WTC11 (cell line): ENCODE measurements around the gene CACNA1E. TPM values are rescaled to one million over a fixed set of nuclear protein-coding genes. Genes with fewer than 3 reads are reported as not detected.

Experiments
- ATAC-seq: fragments of 200-7000 bp; cut with Tn5 transposase; 2 replicates; pipeline ENCODE4 v1.10.0; 2021; ENCODE audit warnings: mild to moderate bottlenecking, moderate library complexity
- CTCF ChIA-PET: fragments of 300-600 bp; sonication (Branson Sonifier 250); formaldehyde crosslinking; loops from one replicate; lab custom pipeline; 2021; ENCODE audit warnings: antibody characterized with exemption; lab: Charles Lee
- POLR2A ChIA-PET: fragments of 350-600 bp; sonication (Branson Sonifier 250); formaldehyde crosslinking; loops from one replicate; lab custom pipeline; 2021; ENCODE audit warnings: antibody characterized with exemption; lab: Charles Lee
- DNase-seq: peaks from one replicate; pipeline ENCODE4 v3.0.0; 2021; ENCODE audit warnings: low spot score
- H3K27ac Mint-ChIP-seq: 2 replicates; pipeline ENCODE4 v1.8.0; 2021; ENCODE audit warnings: mixed read lengths
- H3K27me3 Mint-ChIP-seq: 2 replicates; pipeline ENCODE4 v1.8.0; 2021; ENCODE audit warnings: low read depth, mild to moderate bottlenecking, moderate library complexity, mixed read lengths
- H3K36me3 Mint-ChIP-seq: 2 replicates; pipeline ENCODE4 v1.8.0; 2021; ENCODE audit warnings: mixed read lengths
- H3K4me1 Mint-ChIP-seq: 2 replicates; pipeline ENCODE4 v1.8.0; 2022; ENCODE audit warnings: mixed read lengths
- H3K4me3 Mint-ChIP-seq: 2 replicates; pipeline ENCODE4 v1.8.0; 2021; ENCODE audit warnings: mild to moderate bottlenecking, moderate library complexity, mixed read lengths
- H3K9me3 Mint-ChIP-seq: 2 replicates; pipeline ENCODE4 v1.8.0; 2021; ENCODE audit warnings: mixed read lengths
- ATF1 ChIP-seq: sonication (generic); formaldehyde crosslinking; IDR thresholded peaks from 2 replicates; pipeline ENCODE4 v1.8.1; 2023; ENCODE audit warnings: mild to moderate bottlenecking, moderate library complexity, missing genetic modification reagents
- EMX1 ChIP-seq: fragments of 250-450 bp; sonication (Bioruptor Pico); IDR thresholded peaks from 2 replicates; pipeline ENCODE4 v1.8.0; 2021; ENCODE audit warnings: mild to moderate bottlenecking
- ESRRA ChIP-seq: sonication (generic); formaldehyde crosslinking; IDR thresholded peaks from 2 replicates; pipeline ENCODE4 v1.8.1; 2022; ENCODE audit warnings: mild to moderate bottlenecking, missing genetic modification reagents, borderline replicate concordance
- FOXJ3 ChIP-seq: sonication (generic); formaldehyde crosslinking; IDR thresholded peaks from 2 replicates; pipeline ENCODE4 v1.9.0; 2021; ENCODE audit warnings: missing genetic modification reagents, mild to moderate bottlenecking, borderline replicate concordance
- IRF2 ChIP-seq: sonication (generic); formaldehyde crosslinking; IDR thresholded peaks from 2 replicates; pipeline ENCODE4 v1.8.0; 2022; ENCODE audit warnings: low read depth, missing genetic modification reagents, borderline replicate concordance
- NFATC4 ChIP-seq: fragments of 250-450 bp; sonication (Bioruptor Pico); IDR thresholded peaks from 2 replicates; pipeline ENCODE4 v1.9.0; 2021; ENCODE audit warnings: mild to moderate bottlenecking
- OVOL2 ChIP-seq: fragments of 250-450 bp; sonication (Bioruptor Pico); IDR thresholded peaks from 2 replicates; pipeline ENCODE4 v1.9.0; 2021; ENCODE audit warnings: mild to moderate bottlenecking, borderline replicate concordance
- TCF7 ChIP-seq: sonication (generic); formaldehyde crosslinking; IDR thresholded peaks from 2 replicates; pipeline ENCODE4 v1.8.0; 2022; ENCODE audit warnings: mild to moderate bottlenecking, low read depth, missing genetic modification reagents, moderate library complexity
- ZNF423 ChIP-seq: fragments of 250-450 bp; sonication (Bioruptor Pico); IDR thresholded peaks from 2 replicates; pipeline ENCODE4 v2.1.2; 2022; ENCODE audit warnings: mild to moderate bottlenecking, moderate library complexity
- ZNF671 ChIP-seq: fragments of 250-450 bp; sonication (Bioruptor Pico); IDR thresholded peaks from 2 replicates; pipeline ENCODE4 v1.8.0; 2021; ENCODE audit warnings: mild to moderate bottlenecking
- total RNA-seq: library from RNA; stranded (reverse); gene quantifications from 3 replicates; pipeline ENCODE4 v1.2.3, GENCODE V29; 2021
- TF ChIP-seq, protein P1 (sequence below): fragments of 250-450 bp; sonication (Bioruptor Pico); conservative IDR thresholded peaks from 2 replicates; pipeline ENCODE4 v1.9.0; 2021; ENCODE audit warnings: mild to moderate bottlenecking
- TF ChIP-seq, protein P2 (sequence below): sonication (generic); formaldehyde crosslinking; IDR thresholded peaks from 2 replicates; pipeline ENCODE4 v1.8.1; 2023; ENCODE audit warnings: mild to moderate bottlenecking, moderate library complexity, missing genetic modification reagents
- TF ChIP-seq, protein P3 (sequence below): sonication (generic); formaldehyde crosslinking; IDR thresholded peaks from 2 replicates; pipeline ENCODE4 v1.8.1; 2023; ENCODE audit warnings: mild to moderate bottlenecking, missing genetic modification reagents, borderline replicate concordance
- TF ChIP-seq, protein P4 (sequence below): sonication (generic); formaldehyde crosslinking; IDR thresholded peaks from 2 replicates; pipeline ENCODE4 v1.8.1; 2023; ENCODE audit warnings: mild to moderate bottlenecking, missing genetic modification reagents
- TF ChIP-seq, protein P5 (sequence below): sonication (generic); formaldehyde crosslinking; IDR thresholded peaks from 2 replicates; pipeline ENCODE4 v1.8.0; 2022; ENCODE audit warnings: mild to moderate bottlenecking, missing genetic modification reagents
- TF ChIP-seq, protein P6 (sequence below): sonication (generic); formaldehyde crosslinking; conservative IDR thresholded peaks from 2 replicates; pipeline ENCODE4 v1.8.1; 2023; ENCODE audit warnings: mild to moderate bottlenecking, low read depth, missing genetic modification reagents, moderate library complexity
- TF ChIP-seq, protein P7 (sequence below): sonication (generic); formaldehyde crosslinking; IDR thresholded peaks from 2 replicates; pipeline ENCODE4 v1.8.1; 2022; ENCODE audit warnings: mild to moderate bottlenecking, missing genetic modification reagents, moderate library complexity, borderline replicate concordance

The CACNA1E gene
- total RNA-seq, 1 experiment from 2014 or later = 0.63 TPM

DNA sequence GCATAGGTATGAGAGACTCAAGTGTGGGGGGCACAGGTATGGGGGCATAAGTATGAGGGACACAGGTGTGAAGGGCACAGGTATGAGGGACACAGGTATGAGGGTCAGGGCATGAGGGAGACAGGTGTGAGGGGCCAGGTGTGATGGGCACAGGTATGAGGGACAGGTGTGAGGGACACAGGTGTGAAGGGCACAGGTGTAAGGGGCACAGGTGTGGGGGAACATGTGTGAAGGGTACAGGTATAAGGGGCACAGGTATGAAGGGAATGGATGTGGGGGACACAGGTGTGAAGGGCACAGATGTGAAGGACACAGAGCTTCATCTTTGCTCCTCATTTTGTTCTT, 41.2 kb upstream of the CACNA1E start:
- no peak for ATAC-seq
- DNase-seq = no peak
- CTCF ChIA-PET = no interaction called here
- no peaks in the 10 kb centered on the region for H3K9me3 Mint-ChIP-seq
- H3K4me3 Mint-ChIP-seq = no peak overlapping the region
- TF ChIP-seq, protein P1, sequence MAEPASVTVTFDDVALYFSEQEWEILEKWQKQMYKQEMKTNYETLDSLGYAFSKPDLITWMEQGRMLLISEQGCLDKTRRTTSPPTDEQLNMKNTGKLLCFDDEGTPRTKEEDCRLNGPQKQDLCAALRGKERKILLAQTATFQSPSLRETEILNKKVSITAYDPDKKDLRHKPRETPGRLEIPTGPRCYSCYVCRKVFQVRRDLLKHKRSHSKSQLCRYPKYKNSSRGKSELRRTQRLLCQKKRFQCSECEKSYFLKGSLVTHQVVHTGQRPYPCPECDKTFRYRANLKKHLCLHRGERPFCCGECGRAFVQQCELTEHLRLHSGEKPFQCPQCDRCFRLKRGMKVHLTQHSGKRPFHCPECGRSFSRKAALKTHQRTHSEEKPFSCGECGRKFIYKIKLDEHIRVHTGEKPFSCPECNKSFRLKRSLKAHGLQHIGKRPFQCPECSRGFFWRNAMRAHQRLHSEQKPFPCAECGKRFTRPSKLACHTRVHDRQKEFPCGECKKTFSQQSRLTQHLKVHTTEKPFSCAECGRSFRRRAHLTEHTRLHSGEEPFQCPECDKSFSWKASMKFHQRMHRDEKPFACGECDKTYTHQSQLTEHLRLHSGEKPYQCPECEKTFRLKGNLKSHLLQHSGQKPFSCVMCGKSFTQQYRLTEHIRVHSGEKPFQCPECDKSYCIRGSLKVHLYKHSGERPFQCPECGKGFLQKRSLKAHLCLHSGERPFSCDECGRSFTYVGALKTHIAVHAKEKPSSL (CRISPR knock-in tag) = no peak
- TF ChIP-seq NFATC4 (CRISPR knock-in tag) (no peak), ATF1 (CRISPR knock-in tag) (no peak), FOXJ3 (CRISPR knock-in tag) (no peak)
- TF ChIP-seq, protein P2, sequence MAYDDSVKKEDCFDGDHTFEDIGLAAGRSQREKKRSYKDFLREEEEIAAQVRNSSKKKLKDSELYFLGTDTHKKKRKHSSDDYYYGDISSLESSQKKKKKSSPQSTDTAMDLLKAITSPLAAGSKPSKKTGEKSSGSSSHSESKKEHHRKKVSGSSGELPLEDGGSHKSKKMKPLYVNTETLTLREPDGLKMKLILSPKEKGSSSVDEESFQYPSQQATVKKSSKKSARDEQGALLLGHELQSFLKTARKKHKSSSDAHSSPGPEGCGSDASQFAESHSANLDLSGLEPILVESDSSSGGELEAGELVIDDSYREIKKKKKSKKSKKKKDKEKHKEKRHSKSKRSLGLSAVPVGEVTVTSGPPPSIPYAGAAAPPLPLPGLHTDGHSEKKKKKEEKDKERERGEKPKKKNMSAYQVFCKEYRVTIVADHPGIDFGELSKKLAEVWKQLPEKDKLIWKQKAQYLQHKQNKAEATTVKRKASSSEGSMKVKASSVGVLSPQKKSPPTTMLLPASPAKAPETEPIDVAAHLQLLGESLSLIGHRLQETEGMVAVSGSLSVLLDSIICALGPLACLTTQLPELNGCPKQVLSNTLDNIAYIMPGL (CRISPR knock-in tag) = no peak
- POLR2A ChIA-PET = no interaction called here
- no peaks in the 10 kb centered on the region for H3K27me3 Mint-ChIP-seq
- no peaks in the 10 kb centered on the region for H3K36me3 Mint-ChIP-seq
- no peak overlapping the region for H3K27ac Mint-ChIP-seq
- no peaks in the 10 kb centered on the region for H3K4me1 Mint-ChIP-seq

DNA sequence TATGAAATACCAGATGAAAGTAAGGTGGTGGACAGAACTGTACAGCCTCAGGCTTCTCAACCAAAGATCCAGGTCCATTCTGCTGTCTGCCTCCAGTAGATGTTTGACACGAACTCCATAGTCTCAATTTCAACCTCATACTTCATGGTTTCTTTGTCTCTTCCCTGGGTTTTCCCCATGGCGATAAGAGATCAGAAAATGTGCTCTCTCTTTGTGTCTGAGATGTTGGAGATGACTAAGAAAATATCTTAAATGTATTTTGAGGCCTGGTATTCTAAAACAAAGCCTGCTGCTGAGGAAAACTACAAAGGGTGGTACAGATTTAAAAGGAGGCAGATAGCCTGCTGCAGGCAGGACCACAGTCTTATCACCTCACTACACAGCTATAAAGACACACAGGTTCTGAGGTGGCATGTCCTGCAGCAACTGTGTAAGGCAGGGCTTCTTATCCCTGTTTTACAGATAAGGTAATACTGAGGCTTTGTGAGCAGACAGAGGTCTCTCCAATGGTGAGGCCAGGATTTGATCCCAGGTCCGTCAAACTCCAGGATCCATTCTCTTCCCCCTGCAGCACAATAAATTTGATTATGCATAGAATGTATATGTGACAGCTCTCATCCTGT, 40.0 kb upstream of the CACNA1E start:
- Mint-ChIP-seq H3K36me3 (no peaks in the 10 kb centered on the region), H3K4me1 (no peaks in the 10 kb centered on the region), H3K27ac (no peak overlapping the region), H3K4me3 (no peak overlapping the region), H3K27me3 (no peaks in the 10 kb centered on the region), H3K9me3 (peaks cover 6% of the 10 kb centered on the region)
- ChIA-PET POLR2A (no interaction called here), CTCF (no interaction called here)
- no peak for DNase-seq
- no peak for ATAC-seq
- TF ChIP-seq, protein P3, sequence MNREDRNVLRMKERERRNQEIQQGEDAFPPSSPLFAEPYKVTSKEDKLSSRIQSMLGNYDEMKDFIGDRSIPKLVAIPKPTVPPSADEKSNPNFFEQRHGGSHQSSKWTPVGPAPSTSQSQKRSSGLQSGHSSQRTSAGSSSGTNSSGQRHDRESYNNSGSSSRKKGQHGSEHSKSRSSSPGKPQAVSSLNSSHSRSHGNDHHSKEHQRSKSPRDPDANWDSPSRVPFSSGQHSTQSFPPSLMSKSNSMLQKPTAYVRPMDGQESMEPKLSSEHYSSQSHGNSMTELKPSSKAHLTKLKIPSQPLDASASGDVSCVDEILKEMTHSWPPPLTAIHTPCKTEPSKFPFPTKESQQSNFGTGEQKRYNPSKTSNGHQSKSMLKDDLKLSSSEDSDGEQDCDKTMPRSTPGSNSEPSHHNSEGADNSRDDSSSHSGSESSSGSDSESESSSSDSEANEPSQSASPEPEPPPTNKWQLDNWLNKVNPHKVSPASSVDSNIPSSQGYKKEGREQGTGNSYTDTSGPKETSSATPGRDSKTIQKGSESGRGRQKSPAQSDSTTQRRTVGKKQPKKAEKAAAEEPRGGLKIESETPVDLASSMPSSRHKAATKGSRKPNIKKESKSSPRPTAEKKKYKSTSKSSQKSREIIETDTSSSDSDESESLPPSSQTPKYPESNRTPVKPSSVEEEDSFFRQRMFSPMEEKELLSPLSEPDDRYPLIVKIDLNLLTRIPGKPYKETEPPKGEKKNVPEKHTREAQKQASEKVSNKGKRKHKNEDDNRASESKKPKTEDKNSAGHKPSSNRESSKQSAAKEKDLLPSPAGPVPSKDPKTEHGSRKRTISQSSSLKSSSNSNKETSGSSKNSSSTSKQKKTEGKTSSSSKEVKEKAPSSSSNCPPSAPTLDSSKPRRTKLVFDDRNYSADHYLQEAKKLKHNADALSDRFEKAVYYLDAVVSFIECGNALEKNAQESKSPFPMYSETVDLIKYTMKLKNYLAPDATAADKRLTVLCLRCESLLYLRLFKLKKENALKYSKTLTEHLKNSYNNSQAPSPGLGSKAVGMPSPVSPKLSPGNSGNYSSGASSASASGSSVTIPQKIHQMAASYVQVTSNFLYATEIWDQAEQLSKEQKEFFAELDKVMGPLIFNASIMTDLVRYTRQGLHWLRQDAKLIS (CRISPR knock-in tag) = no peak
- no peak for TF ChIP-seq EMX1 (CRISPR knock-in tag)
- no peak for TF ChIP-seq TCF7
- TF ChIP-seq ESRRA = no peak
- TF ChIP-seq, protein P4, sequence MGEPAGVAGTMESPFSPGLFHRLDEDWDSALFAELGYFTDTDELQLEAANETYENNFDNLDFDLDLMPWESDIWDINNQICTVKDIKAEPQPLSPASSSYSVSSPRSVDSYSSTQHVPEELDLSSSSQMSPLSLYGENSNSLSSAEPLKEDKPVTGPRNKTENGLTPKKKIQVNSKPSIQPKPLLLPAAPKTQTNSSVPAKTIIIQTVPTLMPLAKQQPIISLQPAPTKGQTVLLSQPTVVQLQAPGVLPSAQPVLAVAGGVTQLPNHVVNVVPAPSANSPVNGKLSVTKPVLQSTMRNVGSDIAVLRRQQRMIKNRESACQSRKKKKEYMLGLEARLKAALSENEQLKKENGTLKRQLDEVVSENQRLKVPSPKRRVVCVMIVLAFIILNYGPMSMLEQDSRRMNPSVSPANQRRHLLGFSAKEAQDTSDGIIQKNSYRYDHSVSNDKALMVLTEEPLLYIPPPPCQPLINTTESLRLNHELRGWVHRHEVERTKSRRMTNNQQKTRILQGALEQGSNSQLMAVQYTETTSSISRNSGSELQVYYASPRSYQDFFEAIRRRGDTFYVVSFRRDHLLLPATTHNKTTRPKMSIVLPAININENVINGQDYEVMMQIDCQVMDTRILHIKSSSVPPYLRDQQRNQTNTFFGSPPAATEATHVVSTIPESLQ (CRISPR knock-in tag) = no peak
- no peak for TF ChIP-seq IRF2 (CRISPR knock-in tag)
- TF ChIP-seq ZNF671 (CRISPR knock-in tag) = no peak
- TF ChIP-seq ZNF423 (CRISPR knock-in tag) = no peak
- TF ChIP-seq, protein P5, sequence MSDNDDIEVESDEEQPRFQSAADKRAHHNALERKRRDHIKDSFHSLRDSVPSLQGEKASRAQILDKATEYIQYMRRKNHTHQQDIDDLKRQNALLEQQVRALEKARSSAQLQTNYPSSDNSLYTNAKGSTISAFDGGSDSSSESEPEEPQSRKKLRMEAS = no peak
- TF ChIP-seq, protein P1 (CRISPR knock-in tag) = no peak
- TF ChIP-seq OVOL2 (CRISPR knock-in tag) = no peak
- TF ChIP-seq, protein P6, sequence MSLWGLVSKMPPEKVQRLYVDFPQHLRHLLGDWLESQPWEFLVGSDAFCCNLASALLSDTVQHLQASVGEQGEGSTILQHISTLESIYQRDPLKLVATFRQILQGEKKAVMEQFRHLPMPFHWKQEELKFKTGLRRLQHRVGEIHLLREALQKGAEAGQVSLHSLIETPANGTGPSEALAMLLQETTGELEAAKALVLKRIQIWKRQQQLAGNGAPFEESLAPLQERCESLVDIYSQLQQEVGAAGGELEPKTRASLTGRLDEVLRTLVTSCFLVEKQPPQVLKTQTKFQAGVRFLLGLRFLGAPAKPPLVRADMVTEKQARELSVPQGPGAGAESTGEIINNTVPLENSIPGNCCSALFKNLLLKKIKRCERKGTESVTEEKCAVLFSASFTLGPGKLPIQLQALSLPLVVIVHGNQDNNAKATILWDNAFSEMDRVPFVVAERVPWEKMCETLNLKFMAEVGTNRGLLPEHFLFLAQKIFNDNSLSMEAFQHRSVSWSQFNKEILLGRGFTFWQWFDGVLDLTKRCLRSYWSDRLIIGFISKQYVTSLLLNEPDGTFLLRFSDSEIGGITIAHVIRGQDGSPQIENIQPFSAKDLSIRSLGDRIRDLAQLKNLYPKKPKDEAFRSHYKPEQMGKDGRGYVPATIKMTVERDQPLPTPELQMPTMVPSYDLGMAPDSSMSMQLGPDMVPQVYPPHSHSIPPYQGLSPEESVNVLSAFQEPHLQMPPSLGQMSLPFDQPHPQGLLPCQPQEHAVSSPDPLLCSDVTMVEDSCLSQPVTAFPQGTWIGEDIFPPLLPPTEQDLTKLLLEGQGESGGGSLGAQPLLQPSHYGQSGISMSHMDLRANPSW (CRISPR knock-in tag) = no peak
- TF ChIP-seq, protein P7, sequence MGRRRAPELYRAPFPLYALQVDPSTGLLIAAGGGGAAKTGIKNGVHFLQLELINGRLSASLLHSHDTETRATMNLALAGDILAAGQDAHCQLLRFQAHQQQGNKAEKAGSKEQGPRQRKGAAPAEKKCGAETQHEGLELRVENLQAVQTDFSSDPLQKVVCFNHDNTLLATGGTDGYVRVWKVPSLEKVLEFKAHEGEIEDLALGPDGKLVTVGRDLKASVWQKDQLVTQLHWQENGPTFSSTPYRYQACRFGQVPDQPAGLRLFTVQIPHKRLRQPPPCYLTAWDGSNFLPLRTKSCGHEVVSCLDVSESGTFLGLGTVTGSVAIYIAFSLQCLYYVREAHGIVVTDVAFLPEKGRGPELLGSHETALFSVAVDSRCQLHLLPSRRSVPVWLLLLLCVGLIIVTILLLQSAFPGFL = no peak
